Esophagus muscularis mucosa (tissue), 4 donors: ENCODE measurements around the gene TUT4.
"Not testable (repeated sequence)": the region's sequence is repeated elsewhere in the genome, so short reads cannot be mapped to it uniquely, and the experiment has no call there.

Experiments
- CTCF ChIP-seq, 3 experiments: fragments of 200-600 bp in 2 of 3; fragments of 450-650 bp in 1 of 3; sonication (generic) in 2 of 3; IDR thresholded peaks; one replicate each; pipeline ENCODE4 v1.5.1; 2017 to 2019; ENCODE audit warnings: antibody characterized with exemption in 3 of 3, mild to moderate bottlenecking in 2 of 3, moderate library complexity in 1 of 3
- EP300 ChIP-seq: sonication (generic); formaldehyde crosslinking; IDR thresholded peaks from one replicate; pipeline ENCODE4 v1.6.1; 2017; ENCODE audit warnings: antibody characterized with exemption
- POLR2A ChIP-seq: fragments of 450-650 bp; IDR thresholded peaks from one replicate; pipeline ENCODE4 v1.6.1; 2017; ENCODE audit warnings: antibody characterized with exemption, moderate library complexity, mild to moderate bottlenecking, low read depth
- POLR2AphosphoS5 ChIP-seq, 2 donors: sonication (generic); formaldehyde crosslinking; IDR thresholded peaks; one replicate each; pipeline ENCODE4 v1.6.1; 2017; ENCODE audit warnings: antibody characterized with exemption in 2 of 2

- TF ChIP-seq CTCF (IDR thresholded peaks at IDR 0.05); POLR2AphosphoS5 (IDR thresholded peaks at IDR 0.05); POLR2A; EP300: not testable (repeated sequence)
Observed at GRCh38 chr1:52578066-52578465, 25.2 kb upstream of the TUT4 start.
